HEK293 (cell line): Measurements from ENCODE around the gene MYO5C.

Experiments used
- CTCF ChIA-PET: fragments of 350-600 bp; formaldehyde crosslinking; extraction: SDS; loops from one replicate; lab custom pipeline; 2021; ENCODE audit warnings: antibody characterized with exemption; lab: Yijun Ruan, JAX
- POLR2A ChIA-PET: fragments of 300-600 bp; formaldehyde crosslinking; extraction: SDS; loops from one replicate; lab custom pipeline; 2020; ENCODE audit warnings: antibody characterized with exemption, inconsistent platforms; lab: Yijun Ruan, JAX
- H3K27ac ChIP-seq: fragments of 200-500 bp; sonication (Bioruptor generic); 2 replicates; pipeline ENCODE4 v1.5.1; 2014; ENCODE audit warnings: low read depth, low read length, control low read depth, inconsistent platforms; ENCODE audit errors: extremely low read depth
- H3K36me3 ChIP-seq, 2 experiments: fragments of 200-500 bp in 1 of 2; sonication (Bioruptor generic) in 1 of 2; 1 replicate in 1 of 2; 2 replicates in 1 of 2; pipeline ENCODE4 v1.5.1; 2014 to 2017; ENCODE audit warnings: inconsistent platforms in 2 of 2, low read length in 2 of 2; ENCODE audit not compliant: control insufficient read depth in 2 of 2, insufficient read depth in 1 of 2
- H3K4me1 ChIP-seq: fragments of 200-500 bp; sonication (Bioruptor generic); 2 replicates; pipeline ENCODE4 v1.5.1; 2014; ENCODE audit warnings: mild to moderate bottlenecking, low read length, inconsistent platforms; ENCODE audit not compliant: control insufficient read depth, insufficient read depth
- H3K4me3 ChIP-seq: 2 replicates; pipeline ENCODE4 v1.5.1; 2011; ENCODE audit warnings: low read depth, mild to moderate bottlenecking, control low read depth, low read length, moderate library complexity
- H3K9me3 ChIP-seq: fragments of 200-500 bp; sonication (Bioruptor generic); 2 replicates; pipeline ENCODE4 v1.5.1; 2014; ENCODE audit warnings: low read depth, low read length, inconsistent platforms; ENCODE audit not compliant: control insufficient read depth, insufficient read depth
- FEZF1 ChIP-seq: fragments of 450-650 bp; formaldehyde crosslinking; IDR thresholded peaks from 2 replicates; pipeline ENCODE4 v1.5.1; 2016; ENCODE audit warnings: missing biosample characterization, missing genetic modification characterization
- GLIS2 ChIP-seq: fragments of 450-650 bp; formaldehyde crosslinking; IDR thresholded peaks from 2 replicates; pipeline ENCODE4 v1.5.1; 2016; ENCODE audit warnings: missing biosample characterization, missing genetic modification characterization
- KLF10 ChIP-seq: fragments of 450-650 bp; IDR thresholded peaks from 2 replicates; pipeline ENCODE4 v1.5.1; 2018; ENCODE audit warnings: missing biosample characterization, mild to moderate bottlenecking, missing genetic modification characterization
- KLF8 ChIP-seq: fragments of 450-650 bp; formaldehyde crosslinking; IDR thresholded peaks from 2 replicates; pipeline ENCODE4 v1.5.1; 2016; ENCODE audit warnings: missing biosample characterization, missing genetic modification characterization
- KLF9 ChIP-seq: fragments of 450-650 bp; formaldehyde crosslinking; IDR thresholded peaks from 2 replicates; pipeline ENCODE4 v1.5.1; 2016; ENCODE audit warnings: missing biosample characterization, missing genetic modification characterization, low read depth
- SALL2 ChIP-seq: fragments of 450-650 bp; formaldehyde crosslinking; IDR thresholded peaks from 2 replicates; pipeline ENCODE4 v1.5.0; 2017; ENCODE audit warnings: missing biosample characterization, mild to moderate bottlenecking, missing genetic modification characterization, borderline replicate concordance
- ZNF114 ChIP-seq: fragments of 450-650 bp; formaldehyde crosslinking; IDR thresholded peaks from 2 replicates; pipeline ENCODE4 v1.5.0; 2017; ENCODE audit warnings: missing biosample characterization, missing genetic modification characterization
- ZNF121 ChIP-seq: fragments of 450-650 bp; formaldehyde crosslinking; IDR thresholded peaks from 2 replicates; pipeline ENCODE4 v1.5.1; 2016; ENCODE audit warnings: missing biosample characterization, missing genetic modification characterization
- ZNF138 ChIP-seq: fragments of 450-650 bp; formaldehyde crosslinking; IDR thresholded peaks from 2 replicates; pipeline ENCODE4 v1.5.1; 2016; ENCODE audit warnings: missing biosample characterization, missing genetic modification characterization, borderline replicate concordance
- ZNF169 ChIP-seq: fragments of 450-650 bp; formaldehyde crosslinking; IDR thresholded peaks from 2 replicates; pipeline ENCODE4 v1.5.1; 2016; ENCODE audit warnings: missing biosample characterization, missing genetic modification characterization
- ZNF221 ChIP-seq: fragments of 450-650 bp; formaldehyde crosslinking; IDR thresholded peaks from 2 replicates; pipeline ENCODE4 v1.5.1; 2017; ENCODE audit warnings: missing biosample characterization, missing genetic modification characterization, borderline replicate concordance
- ZNF23 ChIP-seq: fragments of 450-650 bp; formaldehyde crosslinking; IDR thresholded peaks from 2 replicates; pipeline ENCODE4 v1.5.1; 2016; ENCODE audit warnings: missing biosample characterization, missing genetic modification characterization, borderline replicate concordance
- ZNF274 ChIP-seq, 2 experiments: fragments of 200-500 bp in 1 of 2; fragments of 450-650 bp in 1 of 2; sonication (Bioruptor generic) in 1 of 2; formaldehyde crosslinking in 1 of 2; IDR thresholded peaks; 2 replicates each; pipeline versions ENCODE4 v1.5.1 to v1.6.1; 2014 to 2016; ENCODE audit warnings: borderline replicate concordance in 1 of 2, inconsistent platforms in 1 of 2, low read length in 1 of 2, missing biosample characterization in 1 of 2, missing genetic modification characterization in 1 of 2
- ZNF292 ChIP-seq: fragments of 450-650 bp; formaldehyde crosslinking; IDR thresholded peaks from 2 replicates; pipeline ENCODE4 v1.5.1; 2016; ENCODE audit warnings: low read depth, missing biosample characterization, missing genetic modification characterization, borderline replicate concordance
- ZNF37A ChIP-seq: fragments of 450-650 bp; IDR thresholded peaks from 2 replicates; pipeline ENCODE4 v1.5.1; 2018; ENCODE audit warnings: missing biosample characterization, missing genetic modification characterization
- ZNF391 ChIP-seq: fragments of 450-650 bp; formaldehyde crosslinking; IDR thresholded peaks from 2 replicates; pipeline ENCODE4 v1.5.1; 2016; ENCODE audit warnings: low read depth, missing biosample characterization, missing genetic modification characterization, borderline replicate concordance
- ZNF423 ChIP-seq: fragments of 450-650 bp; formaldehyde crosslinking; IDR thresholded peaks from 2 replicates; pipeline ENCODE4 v1.5.1; 2016; ENCODE audit warnings: missing biosample characterization, missing genetic modification characterization
- ZNF549 ChIP-seq: fragments of 450-650 bp; IDR thresholded peaks from 2 replicates; pipeline ENCODE4 v1.5.1; 2018; ENCODE audit warnings: missing biosample characterization, missing genetic modification characterization, mild to moderate bottlenecking, inconsistent platforms, moderate library complexity
- ZNF555 ChIP-seq: fragments of 450-650 bp; formaldehyde crosslinking; conservative IDR thresholded peaks from 2 replicates; pipeline ENCODE4 v1.5.1; 2017; ENCODE audit warnings: missing biosample characterization, mild to moderate bottlenecking, missing genetic modification characterization, inconsistent platforms
- ZNF629 ChIP-seq: fragments of 450-650 bp; formaldehyde crosslinking; IDR thresholded peaks from 2 replicates; pipeline ENCODE4 v1.5.1; 2017; ENCODE audit warnings: missing biosample characterization, missing genetic modification characterization
- ZNF670 ChIP-seq: fragments of 450-650 bp; formaldehyde crosslinking; IDR thresholded peaks from 2 replicates; pipeline ENCODE4 v1.5.1; 2016; ENCODE audit warnings: missing biosample characterization, missing genetic modification characterization, low read depth
- ZNF76 ChIP-seq: fragments of 450-650 bp; formaldehyde crosslinking; IDR thresholded peaks from 2 replicates; pipeline ENCODE4; 2016; ENCODE audit warnings: low read depth, missing biosample characterization, missing genetic modification characterization, borderline replicate concordance
- ZNF768 ChIP-seq: fragments of 450-650 bp; formaldehyde crosslinking; IDR thresholded peaks from 2 replicates; pipeline ENCODE4 v1.5.1; 2018; ENCODE audit warnings: missing biosample characterization, mild to moderate bottlenecking, missing genetic modification characterization
- ZNF776 ChIP-seq: fragments of 450-650 bp; formaldehyde crosslinking; IDR thresholded peaks from 2 replicates; pipeline ENCODE4 v1.5.0; 2017; ENCODE audit warnings: missing biosample characterization, missing genetic modification characterization, borderline replicate concordance
- TF ChIP-seq, protein P1 (sequence below): fragments of 450-650 bp; formaldehyde crosslinking; IDR thresholded peaks from 2 replicates; pipeline ENCODE4 v1.5.1; 2016; ENCODE audit warnings: missing biosample characterization, missing genetic modification characterization
- TF ChIP-seq, protein P2 (sequence below): fragments of 450-650 bp; formaldehyde crosslinking; IDR thresholded peaks from 2 replicates; pipeline ENCODE4; 2016; ENCODE audit warnings: missing biosample characterization, missing genetic modification characterization

The MYO5C gene

DNA sequence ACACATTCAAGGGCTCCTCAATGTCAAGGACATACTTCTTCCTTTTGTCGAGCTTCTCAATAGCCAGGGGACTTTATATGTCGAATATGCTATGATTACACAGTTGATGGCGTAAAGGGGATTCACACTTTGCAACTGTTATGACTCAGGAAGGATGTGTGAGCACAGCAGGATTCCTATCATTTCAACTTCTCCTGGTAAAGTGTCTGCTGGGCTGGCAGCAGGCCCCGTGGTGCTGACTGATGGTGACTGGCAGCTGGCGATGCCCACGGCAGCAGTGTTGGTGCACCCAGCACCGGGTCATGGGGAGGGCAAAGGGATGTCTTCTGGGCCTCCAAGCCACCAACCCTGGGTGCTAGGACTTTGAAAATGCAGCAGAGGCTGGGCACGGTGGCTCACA, 59.6 kb downstream of the MYO5C start:
- Histone ChIP-seq H3K36me3 (peaks cover 0 to 62% of the 10 kb centered on the region in 2 experiments; a peak in 2 of 3 replicates), H3K27ac (no peak overlapping the region), H3K4me1 (no peaks in the 10 kb centered on the region), H3K4me3 (no peak overlapping the region), H3K9me3 (no peaks in the 10 kb centered on the region)
- no peak for TF ChIP-seq GLIS2 (tag by site-specific recombination)
- TF ChIP-seq, protein P1, sequence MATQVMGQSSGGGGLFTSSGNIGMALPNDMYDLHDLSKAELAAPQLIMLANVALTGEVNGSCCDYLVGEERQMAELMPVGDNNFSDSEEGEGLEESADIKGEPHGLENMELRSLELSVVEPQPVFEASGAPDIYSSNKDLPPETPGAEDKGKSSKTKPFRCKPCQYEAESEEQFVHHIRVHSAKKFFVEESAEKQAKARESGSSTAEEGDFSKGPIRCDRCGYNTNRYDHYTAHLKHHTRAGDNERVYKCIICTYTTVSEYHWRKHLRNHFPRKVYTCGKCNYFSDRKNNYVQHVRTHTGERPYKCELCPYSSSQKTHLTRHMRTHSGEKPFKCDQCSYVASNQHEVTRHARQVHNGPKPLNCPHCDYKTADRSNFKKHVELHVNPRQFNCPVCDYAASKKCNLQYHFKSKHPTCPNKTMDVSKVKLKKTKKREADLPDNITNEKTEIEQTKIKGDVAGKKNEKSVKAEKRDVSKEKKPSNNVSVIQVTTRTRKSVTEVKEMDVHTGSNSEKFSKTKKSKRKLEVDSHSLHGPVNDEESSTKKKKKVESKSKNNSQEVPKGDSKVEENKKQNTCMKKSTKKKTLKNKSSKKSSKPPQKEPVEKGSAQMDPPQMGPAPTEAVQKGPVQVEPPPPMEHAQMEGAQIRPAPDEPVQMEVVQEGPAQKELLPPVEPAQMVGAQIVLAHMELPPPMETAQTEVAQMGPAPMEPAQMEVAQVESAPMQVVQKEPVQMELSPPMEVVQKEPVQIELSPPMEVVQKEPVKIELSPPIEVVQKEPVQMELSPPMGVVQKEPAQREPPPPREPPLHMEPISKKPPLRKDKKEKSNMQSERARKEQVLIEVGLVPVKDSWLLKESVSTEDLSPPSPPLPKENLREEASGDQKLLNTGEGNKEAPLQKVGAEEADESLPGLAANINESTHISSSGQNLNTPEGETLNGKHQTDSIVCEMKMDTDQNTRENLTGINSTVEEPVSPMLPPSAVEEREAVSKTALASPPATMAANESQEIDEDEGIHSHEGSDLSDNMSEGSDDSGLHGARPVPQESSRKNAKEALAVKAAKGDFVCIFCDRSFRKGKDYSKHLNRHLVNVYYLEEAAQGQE (tag by site-specific recombination): no peak
- no peak for TF ChIP-seq ZNF391 (tag by site-specific recombination)
- no peak for TF ChIP-seq ZNF121
- no peak for TF ChIP-seq KLF8 (tag by site-specific recombination)
- TF ChIP-seq ZNF776 (tag by site-specific recombination): no peak
- no peak for TF ChIP-seq ZNF114
- TF ChIP-seq ZNF768 (tag by site-specific recombination): no peak
- no peak for TF ChIP-seq ZNF138 (tag by site-specific recombination)
- TF ChIP-seq ZNF37A (tag by site-specific recombination): no peak
- no peak for TF ChIP-seq KLF9 (tag by site-specific recombination)
- no peak for TF ChIP-seq ZNF76 (tag by site-specific recombination)
- CTCF ChIA-PET: interaction anchor here (2.7 kb wide), 1 partner anchor 8 kb away, joined by 10 read pairs; no protein-coding TSS in a partner anchor
- POLR2A ChIA-PET: no interaction called here

DNA sequence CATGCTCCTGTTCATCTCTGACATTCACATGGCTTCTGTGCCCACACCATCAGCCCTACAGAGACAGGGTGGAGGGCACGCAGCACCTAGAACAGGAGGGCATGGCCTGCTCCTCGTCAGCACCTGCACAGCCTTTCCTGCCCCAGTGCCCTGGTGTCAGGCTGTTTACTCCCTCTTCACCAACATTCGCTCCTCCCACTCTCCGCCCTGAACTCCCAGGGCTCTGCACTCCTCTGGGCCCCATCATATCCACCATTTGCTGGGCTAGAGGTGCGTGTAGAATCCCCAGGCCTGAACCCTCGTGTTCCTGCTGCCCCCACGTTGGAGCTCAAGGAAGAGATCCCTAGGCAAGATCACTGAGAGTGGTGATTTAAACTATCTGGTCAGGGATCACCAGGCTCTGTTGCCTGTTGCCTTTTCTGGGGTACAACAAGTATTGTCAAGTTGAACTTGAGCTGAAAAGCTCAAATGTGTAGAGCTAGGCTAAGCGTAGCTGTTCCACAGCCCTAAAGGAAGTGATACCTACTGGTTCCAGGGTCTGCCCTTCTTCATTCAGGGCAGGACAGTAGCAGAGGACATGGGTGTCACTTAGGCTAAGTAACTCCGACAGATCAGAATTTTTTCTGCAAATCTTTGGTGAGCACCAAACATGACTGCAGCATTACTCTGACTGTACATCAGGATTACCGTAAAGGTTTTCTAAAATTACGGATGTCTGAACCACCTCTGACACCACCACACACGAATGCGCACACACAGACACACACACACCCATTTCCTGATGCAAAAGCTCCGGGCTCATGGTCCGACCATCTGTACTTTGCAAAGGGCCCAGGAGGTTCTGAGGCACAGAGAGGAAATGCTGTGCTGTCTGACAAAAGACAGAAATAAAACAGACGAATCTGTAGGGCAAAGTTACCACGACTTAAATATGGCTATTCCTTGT, 60.7 kb downstream of the MYO5C start:
- TF ChIP-seq ZNF555 (no peak), FEZF1 (tag by site-specific recombination) (no peak), ZNF670 (tag by site-specific recombination) (no peak), ZNF549 (tag by site-specific recombination) (no peak), ZNF292 (tag by site-specific recombination) (no peak), ZNF768 (tag by site-specific recombination) (no peak), ZNF23 (tag by site-specific recombination) (no peak), ZNF423 (tag by site-specific recombination) (no peak), ZNF274 (IDR thresholded peaks at IDR 0.05; ENCODE audit: low read length) (no peak), ZNF274 (tag by site-specific recombination; IDR thresholded peaks at IDR 0.05; ENCODE audit: borderline replicate concordance) (no peak), KLF10 (tag by site-specific recombination) (no peak), ZNF221 (no peak), ZNF169 (no peak), ZNF629 (tag by site-specific recombination) (no peak), SALL2 (tag by site-specific recombination) (no peak)
- TF ChIP-seq, protein P2, sequence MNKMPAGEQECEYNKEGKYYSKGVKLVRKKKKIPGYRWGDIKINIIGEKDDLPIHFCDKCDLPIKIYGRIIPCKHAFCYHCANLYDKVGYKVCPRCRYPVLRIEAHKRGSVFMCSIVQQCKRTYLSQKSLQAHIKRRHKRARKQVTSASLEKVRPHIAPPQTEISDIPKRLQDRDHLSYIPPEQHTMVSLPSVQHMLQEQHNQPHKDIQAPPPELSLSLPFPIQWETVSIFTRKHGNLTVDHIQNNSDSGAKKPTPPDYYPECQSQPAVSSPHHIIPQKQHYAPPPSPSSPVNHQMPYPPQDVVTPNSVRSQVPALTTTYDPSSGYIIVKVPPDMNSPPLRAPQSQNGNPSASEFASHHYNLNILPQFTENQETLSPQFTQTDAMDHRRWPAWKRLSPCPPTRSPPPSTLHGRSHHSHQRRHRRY (tag by site-specific recombination): no peak
- TF ChIP-seq, all 188 proteins: peak for 0
- H3K4me1 ChIP-seq: no peaks in the 10 kb centered on the region
- peaks cover 0 to 61% of the 10 kb centered on the region in 2 experiments; a peak in 2 of 3 replicates for H3K36me3 ChIP-seq
- no peak overlapping the region for H3K27ac ChIP-seq
- ChIA-PET CTCF (no interaction called here), POLR2A (no interaction called here)
- H3K4me3 ChIP-seq: no peak overlapping the region
- H3K9me3 ChIP-seq: no peaks in the 10 kb centered on the region
